C1 segment of cervical spinal cord (tissue), 14 donors: ENCODE data around the gene TUBB1.

ENCODE experiments used
- DNase-seq, 14 donors: peaks; one replicate each; lab custom pipeline; 2025; lab: John Stamatoyannopoulos, UW

TUBB1 gene

GRCh38 chr20:58989196-58989595, 30.0 kb upstream of the TUBB1 start:
- no peak for DNase-seq

GRCh38 chr20:58990651-58991445, 28.4 kb upstream of the TUBB1 start:
- DNase-seq: no peak

- no peak for DNase-seq
Measured at GRCh38 chr20:58991715-58992114, 27.5 kb upstream of the TUBB1 start.

- no peak for DNase-seq
Measured at GRCh38 chr20:58992911-58993310, 26.3 kb upstream of the TUBB1 start.

GRCh38 chr20:58993332-58994248, 25.6 kb upstream of the TUBB1 start:
- no peak for DNase-seq

- DNase-seq: no peak
Measured at GRCh38 chr20:58994390-58995159, 24.7 kb upstream of the TUBB1 start.

- no peak for DNase-seq
Measured at GRCh38 chr20:58995461-58996225, 23.6 kb upstream of the TUBB1 start.

- DNase-seq: no peak
Measured at GRCh38 chr20:58996226-58996611, 23.0 kb upstream of the TUBB1 start.

- DNase-seq: no peak
Measured at GRCh38 chr20:58997141-58997770, 22.0 kb upstream of the TUBB1 start.

- DNase-seq: no peak
Measured at GRCh38 chr20:58998656-58999055, 20.6 kb upstream of the TUBB1 start.

- no peak for DNase-seq
Measured at GRCh38 chr20:59000326-59000725, 18.9 kb upstream of the TUBB1 start.

GRCh38 chr20:59001068-59001448, 18.2 kb upstream of the TUBB1 start:
- no peak for DNase-seq

GRCh38 chr20:59001449-59002171, 17.6 kb upstream of the TUBB1 start:
- no peak for DNase-seq

GRCh38 chr20:59002388-59002787, 16.8 kb upstream of the TUBB1 start:
- DNase-seq: no peak

GRCh38 chr20:59002874-59003399, 16.3 kb upstream of the TUBB1 start:
- DNase-seq: no peak

- peak in 1 of 14 donors; percentile 22 for DNase-seq
Measured at GRCh38 chr20:59003836-59004492, 15.3 kb upstream of the TUBB1 start.

- DNase-seq: peak in 2 of 14 donors; percentile 16 to 31
Measured at GRCh38 chr20:59004493-59004762, 14.8 kb upstream of the TUBB1 start.

GRCh38 chr20:59004763-59005522, 14.3 kb upstream of the TUBB1 start:
- DNase-seq: peak in 11 of 14 donors; percentile 25 to 70 (median 56)
